Thoracic aorta (tissue), 2 donors: ENCODE results near the gene ADCY9. TPM values are rescaled to one million over a fixed set of nuclear protein-coding genes. Genes with fewer than 3 reads are reported as not detected.

Experiments
- ATAC-seq: fragments of 150-250 bp; one replicate; pipeline ENCODE4 v1.8.0; 2017; ENCODE audit warnings: low read depth; ENCODE audit not compliant: insufficient number of reproducible peaks, low FRiP score
- DNase-seq: peaks from one replicate; pipeline ENCODE4 v3.0.0-alpha.2; 2020; ENCODE audit warnings: low spot score
- H3K27ac ChIP-seq, 2 donors: fragments of 200-600 bp; sonication (generic); 1 replicate in 1 of 2; 2 replicates in 1 of 2; pipeline ENCODE4 v1.5.1; 2016; ENCODE audit warnings: mild to moderate bottlenecking in 2 of 2, moderate library complexity in 2 of 2
- H3K27me3 ChIP-seq: fragments of 200-600 bp; sonication (generic); replicated peaks from 2 replicates; pipeline ENCODE4 v1.6.0; 2016; ENCODE audit warnings: mild to moderate bottlenecking; ENCODE audit not compliant: insufficient read depth
- H3K36me3 ChIP-seq: fragments of 200-600 bp; sonication (generic); one replicate; pipeline ENCODE4 v1.5.1; 2016
- H3K4me1 ChIP-seq, 2 donors: fragments of 200-600 bp; sonication (generic); 1 replicate in 1 of 2; 2 replicates in 1 of 2; pipeline versions ENCODE4 v1.5.1 to v1.6.0; 2016; ENCODE audit warnings: low read depth in 2 of 2, mild to moderate bottlenecking in 1 of 2; ENCODE audit not compliant: control insufficient read depth in 1 of 2
- H3K4me3 ChIP-seq: fragments of 200-600 bp; sonication (generic); 2 replicates; pipeline ENCODE4 v1.5.1; 2016; ENCODE audit warnings: mild to moderate bottlenecking
- H3K9me3 ChIP-seq: fragments of 200-600 bp; sonication (generic); 2 replicates; pipeline ENCODE4 v1.5.1; 2016
- CTCF ChIP-seq: fragments of 200-600 bp; sonication (generic); IDR thresholded peaks from one replicate; pipeline ENCODE4 v1.5.1; 2019; ENCODE audit warnings: antibody characterized with exemption
- total RNA-seq, 2 donors: library from RNA; depleted of rRNA; stranded (reverse); fragments of >200 nt; gene quantifications; one replicate each; pipeline versions ENCODE4 v1.1.0 to v1.2.3, GENCODE V29; 2016

Gene ADCY9
- total RNA-seq, 2 donors from 2014 or later: 44.1 to 83.8 TPM

- H3K27ac ChIP-seq: no peak overlapping the region
- no peaks in the 10 kb centered on the region for H3K36me3 ChIP-seq
- ATAC-seq (no peak), DNase-seq (no peak)
- H3K4me3 ChIP-seq: no peak overlapping the region
- no peaks in the 10 kb centered on the region for H3K27me3 ChIP-seq
- TF ChIP-seq CTCF: no peak
- H3K4me1 ChIP-seq: no peaks in the 10 kb centered on the region
- H3K9me3 ChIP-seq: no peaks in the 10 kb centered on the region
Measured at GRCh38 chr16:4141604-4142003, 25.4 kb upstream of the ADCY9 start.

- ATAC-seq (no peak), DNase-seq (no peak)
- H3K4me3 ChIP-seq: no peak overlapping the region
- TF ChIP-seq CTCF: no peak
- H3K27me3 ChIP-seq: no peaks in the 10 kb centered on the region
- no peaks in the 10 kb centered on the region for H3K36me3 ChIP-seq
- H3K9me3 ChIP-seq: no peaks in the 10 kb centered on the region
- no peaks in the 10 kb centered on the region for H3K4me1 ChIP-seq
- H3K27ac ChIP-seq: no peak overlapping the region
Measured at GRCh38 chr16:4140652-4141051, 24.4 kb upstream of the ADCY9 start.

DNA sequence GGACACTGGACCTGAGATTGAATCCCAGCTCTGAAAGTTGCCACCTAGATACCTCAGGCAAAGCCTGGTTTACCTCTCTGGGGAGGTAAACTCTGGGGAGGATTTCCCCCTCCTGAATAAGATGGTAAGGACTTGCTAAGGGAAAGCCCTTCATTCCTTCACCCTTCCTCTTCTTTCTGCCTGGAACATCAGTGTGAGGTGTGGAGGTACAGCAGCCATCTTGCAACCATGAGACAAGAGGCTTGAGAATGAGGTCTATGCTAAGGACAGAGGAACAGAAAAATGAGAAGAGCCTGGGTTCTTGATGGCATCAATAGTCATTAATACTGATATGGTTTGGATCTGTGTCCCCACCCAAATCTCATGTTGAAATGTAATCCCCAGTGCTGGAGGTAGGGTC lies 23.7 kb upstream of the ADCY9 start:
- no peak for TF ChIP-seq CTCF
- ATAC-seq (no peak), DNase-seq (no peak)
- H3K4me1 ChIP-seq: no peaks in the 10 kb centered on the region
- H3K4me3 ChIP-seq: no peak overlapping the region
- no peaks in the 10 kb centered on the region for H3K9me3 ChIP-seq
- H3K27ac ChIP-seq: no peak overlapping the region
- H3K36me3 ChIP-seq: no peaks in the 10 kb centered on the region
- no peaks in the 10 kb centered on the region for H3K27me3 ChIP-seq

GRCh38 chr16:4138713-4139112 lies 22.5 kb upstream of the ADCY9 start:
- TF ChIP-seq CTCF: no peak
- no peak overlapping the region for H3K4me3 ChIP-seq

DNA sequence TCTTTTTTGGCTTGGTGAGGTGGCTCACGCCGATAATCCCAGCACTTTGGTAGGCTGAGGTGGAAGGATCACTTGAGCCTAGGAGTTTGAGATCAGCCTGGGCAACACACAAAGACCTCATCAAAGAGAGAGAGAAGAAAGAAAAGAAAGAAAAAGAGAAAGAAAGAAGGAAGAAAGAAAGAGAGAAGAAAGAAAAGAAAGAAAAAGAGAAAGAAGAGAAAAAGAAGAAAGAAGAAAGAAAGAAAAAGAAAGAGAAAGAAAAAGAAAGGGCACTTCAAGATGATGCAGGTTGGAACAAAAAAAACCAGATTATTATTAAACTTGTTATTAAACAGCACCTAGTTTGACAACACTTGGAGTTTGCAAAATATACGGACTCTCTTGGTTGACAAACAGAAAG lies 21.2 kb upstream of the ADCY9 start:
- no peak for TF ChIP-seq CTCF
- Histone ChIP-seq H3K9me3 (no peaks in the 10 kb centered on the region), H3K27ac (no peak overlapping the region)

More at GRCh38 chr16:4138713-4139112, 22.5 kb upstream of the ADCY9 start:
- Histone ChIP-seq H3K27ac (no peak overlapping the region), H3K36me3 (no peaks in the 10 kb centered on the region), H3K9me3 (no peaks in the 10 kb centered on the region), H3K27me3 (no peaks in the 10 kb centered on the region), H3K4me1 (no peaks in the 10 kb centered on the region)
- DNase-seq (no peak), ATAC-seq (no peak)

More for the DNA sequence above, 21.2 kb upstream of the ADCY9 start:
- Histone ChIP-seq H3K4me1 (no peaks in the 10 kb centered on the region), H3K4me3 (no peak overlapping the region), H3K36me3 (no peaks in the 10 kb centered on the region), H3K27me3 (no peaks in the 10 kb centered on the region)
- ATAC-seq (no peak), DNase-seq (no peak)
